Ishikawa (cell line): ENCODE results near the gene UBL5.
A peak's percentile ranks its signal among the peaks of the same experiment; 100 is the strongest.

Experiments
- CEBPB ChIP-seq: IDR thresholded peaks from 2 replicates; pipeline ENCODE4 v1.6.1; 2012
- CREB1 ChIP-seq: IDR thresholded peaks from 2 replicates; pipeline ENCODE4 v1.6.1; 2012; ENCODE audit warnings: low read depth
- EGR1 ChIP-seq: IDR thresholded peaks from 2 replicates; pipeline ENCODE4 v1.6.1; 2012
- EP300 ChIP-seq: IDR thresholded peaks from 2 replicates; pipeline ENCODE4 v1.6.1; 2012; ENCODE audit warnings: borderline replicate concordance
- FOXM1 ChIP-seq: IDR thresholded peaks from 2 replicates; pipeline ENCODE4 v1.6.1; 2012; ENCODE audit warnings: low read depth, borderline replicate concordance
- MAX ChIP-seq: IDR thresholded peaks from 2 replicates; pipeline ENCODE4 v1.6.1; 2012
- NFIC ChIP-seq: IDR thresholded peaks from 2 replicates; pipeline ENCODE4 v1.6.1; 2012
- RAD21 ChIP-seq: IDR thresholded peaks from 2 replicates; pipeline ENCODE4 v1.6.1; 2012; ENCODE audit warnings: low read depth
- REST ChIP-seq: IDR thresholded peaks from 2 replicates; pipeline ENCODE4 v1.6.1; 2012; ENCODE audit warnings: low read depth, mild to moderate bottlenecking
- TAF1 ChIP-seq: IDR thresholded peaks from 2 replicates; pipeline ENCODE4 v1.6.1; 2012; ENCODE audit warnings: low read depth, mild to moderate bottlenecking
- TCF12 ChIP-seq: IDR thresholded peaks from 2 replicates; pipeline ENCODE4 v1.6.1; 2012; ENCODE audit warnings: low read depth
- TEAD4 ChIP-seq: IDR thresholded peaks from 2 replicates; pipeline ENCODE4 v1.6.1; 2012
- USF1 ChIP-seq: IDR thresholded peaks from 2 replicates; pipeline ENCODE4 v1.6.1; 2012
- YY1 ChIP-seq: IDR thresholded peaks from 2 replicates; pipeline ENCODE4 v1.6.1; 2012; ENCODE audit warnings: low read depth
- ZBTB7A ChIP-seq: IDR thresholded peaks from 2 replicates; pipeline ENCODE4 v1.6.1; 2012; ENCODE audit warnings: low read depth

Gene UBL5

GRCh38 chr19:9848060-9848459, 20.3 kb downstream of the UBL5 start:
- no peak for TF ChIP-seq TCF12
- no peak for TF ChIP-seq CREB1
- TF ChIP-seq RAD21: peak; percentile 34; the same call in 1 of the 2 replicates
- no peak for TF ChIP-seq TEAD4

GRCh38 chr19:9848762-9849161, 21.0 kb downstream of the UBL5 start:
- no peak for TF ChIP-seq NFIC
- TF ChIP-seq YY1: no peak
- no peak for TF ChIP-seq TCF12
- no peak for TF ChIP-seq USF1
- TF ChIP-seq EP300: no peak
- no peak for TF ChIP-seq MAX
- no peak for TF ChIP-seq CREB1
- TF ChIP-seq ZBTB7A: no peak
- no peak for TF ChIP-seq TEAD4
- TF ChIP-seq RAD21: no peak
- no peak for TF ChIP-seq EGR1

- TF ChIP-seq USF1: no peak
- TF ChIP-seq EP300: no peak
- TF ChIP-seq MAX: no peak
- no peak for TF ChIP-seq EGR1
- no peak for TF ChIP-seq YY1
- TF ChIP-seq TCF12: no peak
- no peak for TF ChIP-seq CREB1
- no peak for TF ChIP-seq ZBTB7A
- TF ChIP-seq REST: no peak
- TF ChIP-seq TEAD4: no peak
- no peak for TF ChIP-seq FOXM1
- TF ChIP-seq NFIC: no peak
Observed at GRCh38 chr19:9849791-9850190, 22.1 kb downstream of the UBL5 start.

- TF ChIP-seq YY1 (no peak), RAD21 (no peak)
Observed at GRCh38 chr19:9850235-9850959, 22.7 kb downstream of the UBL5 start.

GRCh38 chr19:9854282-9854846, 26.6 kb downstream of the UBL5 start:
- TF ChIP-seq TAF1 (no peak), TCF12 (no peak)

GRCh38 chr19:9856609-9857008, 28.9 kb downstream of the UBL5 start:
- TF ChIP-seq YY1 (no peak), RAD21 (no peak), FOXM1 (no peak)

GRCh38 chr19:9857076-9857721, 29.5 kb downstream of the UBL5 start:
- no peak for TF ChIP-seq ZBTB7A
- TF ChIP-seq MAX: no peak
- TF ChIP-seq TAF1: no peak
- no peak for TF ChIP-seq REST
- no peak for TF ChIP-seq YY1
- no peak for TF ChIP-seq USF1
- no peak for TF ChIP-seq RAD21
- no peak for TF ChIP-seq CEBPB
- no peak for TF ChIP-seq EP300
- no peak for TF ChIP-seq TCF12
- no peak for TF ChIP-seq NFIC
